Activated naive CD4-positive, alpha-beta T cell treated with anti-CD3 and anti-CD28 coated beads, Interleukin-2, amount 10 ng/mL, durations not matched to agents 7 days and 5 days (primary cell): ENCODE measurements around the gene PLCXD1.
"Not testable (repeated sequence)": the region's sequence is repeated elsewhere in the genome, so short reads cannot be mapped to it uniquely, and the experiment has no call there.

Experiments
- CTCF ChIA-PET: fragments of 350-600 bp; sonication (Branson Sonifier 250); formaldehyde crosslinking; loops from one replicate; lab custom pipeline; 2021; ENCODE audit warnings: antibody characterized with exemption; lab: Charles Lee
- DNase-seq: peaks from one replicate; pipeline ENCODE4 v3.0.0-alpha.2; 2020
- H3K27ac Mint-ChIP-seq: one replicate; pipeline ENCODE4 v1.8.0; 2021; ENCODE audit warnings: mild to moderate bottlenecking, moderate library complexity, mixed read lengths
- H3K27me3 Mint-ChIP-seq: one replicate; pipeline ENCODE4 v1.8.0; 2021; ENCODE audit warnings: mild to moderate bottlenecking, mixed read lengths
- H3K36me3 Mint-ChIP-seq: one replicate; pipeline ENCODE4 v1.8.0; 2021; ENCODE audit warnings: mixed read lengths
- H3K4me1 Mint-ChIP-seq: one replicate; pipeline ENCODE4 v1.8.0; 2021; ENCODE audit warnings: mixed read lengths
- H3K4me3 Mint-ChIP-seq: one replicate; pipeline ENCODE4 v1.8.0; 2021; ENCODE audit warnings: mild to moderate bottlenecking, moderate library complexity, mixed read lengths
- H3K9me3 Mint-ChIP-seq: one replicate; pipeline ENCODE4 v1.8.0; 2021; ENCODE audit warnings: mixed read lengths

PLCXD1 gene

DNA sequence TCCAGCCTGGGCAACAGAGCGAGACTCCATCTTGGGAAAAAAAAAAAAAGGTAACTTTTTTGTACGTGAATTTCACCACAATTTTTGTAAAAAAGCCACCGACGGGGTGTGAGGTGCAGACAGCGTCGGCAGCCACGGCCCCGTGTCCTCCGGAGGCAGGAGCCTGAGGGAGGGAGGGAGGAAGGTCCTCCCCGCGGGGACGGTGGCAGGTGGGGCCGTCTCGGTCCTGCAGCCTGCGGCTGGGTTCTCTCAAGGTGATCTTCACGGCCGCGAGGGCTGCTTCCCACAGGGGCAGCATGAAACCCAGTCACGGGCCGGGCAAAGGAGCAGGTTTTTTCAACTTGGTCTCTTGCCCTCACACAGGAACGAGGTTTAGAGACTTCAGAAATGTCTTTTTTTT, 14.0 kb downstream of the PLCXD1 start:
- Mint-ChIP-seq H3K27me3 (no peaks in the 10 kb centered on the region), H3K27ac (no peak overlapping the region), H3K4me1 (no peaks in the 10 kb centered on the region), H3K36me3 (peaks cover 46% of the 10 kb centered on the region), H3K9me3 (peaks cover 5% of the 10 kb centered on the region), H3K4me3 (no peak overlapping the region)
- CTCF ChIA-PET: no interaction called here
- DNase-seq: no peak

DNA sequence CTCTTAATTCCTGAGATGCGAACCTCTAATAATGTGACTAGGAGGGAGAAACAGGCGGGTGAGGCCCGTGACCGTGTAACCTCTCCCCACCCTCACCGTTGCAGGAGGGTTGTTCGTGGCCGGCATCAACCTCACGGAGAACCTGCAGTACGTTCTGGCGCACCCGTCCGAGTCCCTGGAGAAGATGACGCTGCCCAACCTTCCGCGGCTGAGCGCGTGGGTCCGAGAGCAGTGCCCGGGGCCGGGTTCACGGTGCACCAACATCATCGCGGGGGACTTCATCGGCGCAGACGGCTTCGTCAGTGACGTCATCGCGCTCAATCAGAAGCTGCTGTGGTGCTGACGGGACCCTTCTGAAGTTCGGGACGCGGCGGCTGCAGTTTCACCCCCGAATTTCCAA, 17.8 kb downstream of the PLCXD1 start:
- DNase-seq: no peak
- no peaks in the 10 kb centered on the region for H3K4me1 Mint-ChIP-seq
- CTCF ChIA-PET: no interaction called here
- no peak overlapping the region for H3K27ac Mint-ChIP-seq
- no peaks in the 10 kb centered on the region for H3K27me3 Mint-ChIP-seq
- H3K9me3 Mint-ChIP-seq: no peaks in the 10 kb centered on the region
- peaks cover 46% of the 10 kb centered on the region for H3K36me3 Mint-ChIP-seq
- H3K4me3 Mint-ChIP-seq: no peak overlapping the region

DNA sequence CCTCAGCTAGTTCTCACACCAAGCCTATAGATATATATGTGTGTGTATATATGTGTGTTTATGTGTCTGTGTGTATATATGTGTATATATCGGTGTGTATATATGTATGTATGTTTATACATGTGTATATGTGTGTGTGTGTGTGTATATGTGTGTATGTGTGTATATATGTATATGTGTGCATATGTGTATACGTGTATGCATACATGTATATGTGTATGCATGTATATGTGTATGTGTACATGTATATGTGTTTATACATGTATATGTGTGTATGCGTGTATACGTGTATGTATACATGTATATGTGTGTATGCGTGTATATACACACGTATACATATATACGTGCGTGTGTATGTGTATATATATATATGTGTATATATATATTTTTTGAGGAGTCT, 19.2 kb downstream of the PLCXD1 start:
- no peaks in the 10 kb centered on the region for H3K9me3 Mint-ChIP-seq
- peaks cover 51% of the 10 kb centered on the region for H3K36me3 Mint-ChIP-seq
- no peaks in the 10 kb centered on the region for H3K4me1 Mint-ChIP-seq
- CTCF ChIA-PET: no interaction called here
- no peaks in the 10 kb centered on the region for H3K27me3 Mint-ChIP-seq
- no peak overlapping the region for H3K27ac Mint-ChIP-seq
- H3K4me3 Mint-ChIP-seq: no peak overlapping the region
- DNase-seq: no peak

DNA sequence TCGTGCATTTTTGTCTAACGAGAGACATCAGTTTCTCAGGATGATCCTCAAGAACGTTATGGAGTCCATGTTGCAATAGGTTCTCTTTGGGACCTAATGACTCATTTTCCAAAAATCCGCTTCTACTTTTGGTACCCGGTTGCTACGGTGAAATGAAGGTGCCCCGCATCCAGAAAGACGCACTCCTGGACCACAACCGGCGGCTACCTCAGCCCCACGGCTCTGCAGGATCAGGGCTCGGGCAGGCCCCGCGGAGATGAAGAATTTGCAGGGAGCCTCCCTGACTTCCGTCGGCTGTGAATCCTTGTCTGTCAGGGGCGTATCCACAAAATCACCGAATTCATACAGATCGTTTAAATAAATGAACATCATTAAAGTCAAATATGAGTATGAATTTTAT, 21.8 kb downstream of the PLCXD1 start:
- no peak for DNase-seq
- H3K4me1 Mint-ChIP-seq: no peaks in the 10 kb centered on the region
- H3K36me3 Mint-ChIP-seq: peaks cover 54% of the 10 kb centered on the region
- no peaks in the 10 kb centered on the region for H3K27me3 Mint-ChIP-seq
- CTCF ChIA-PET: no interaction called here
- H3K9me3 Mint-ChIP-seq: no peaks in the 10 kb centered on the region
- no peak overlapping the region for H3K4me3 Mint-ChIP-seq
- H3K27ac Mint-ChIP-seq: no peak overlapping the region

DNA sequence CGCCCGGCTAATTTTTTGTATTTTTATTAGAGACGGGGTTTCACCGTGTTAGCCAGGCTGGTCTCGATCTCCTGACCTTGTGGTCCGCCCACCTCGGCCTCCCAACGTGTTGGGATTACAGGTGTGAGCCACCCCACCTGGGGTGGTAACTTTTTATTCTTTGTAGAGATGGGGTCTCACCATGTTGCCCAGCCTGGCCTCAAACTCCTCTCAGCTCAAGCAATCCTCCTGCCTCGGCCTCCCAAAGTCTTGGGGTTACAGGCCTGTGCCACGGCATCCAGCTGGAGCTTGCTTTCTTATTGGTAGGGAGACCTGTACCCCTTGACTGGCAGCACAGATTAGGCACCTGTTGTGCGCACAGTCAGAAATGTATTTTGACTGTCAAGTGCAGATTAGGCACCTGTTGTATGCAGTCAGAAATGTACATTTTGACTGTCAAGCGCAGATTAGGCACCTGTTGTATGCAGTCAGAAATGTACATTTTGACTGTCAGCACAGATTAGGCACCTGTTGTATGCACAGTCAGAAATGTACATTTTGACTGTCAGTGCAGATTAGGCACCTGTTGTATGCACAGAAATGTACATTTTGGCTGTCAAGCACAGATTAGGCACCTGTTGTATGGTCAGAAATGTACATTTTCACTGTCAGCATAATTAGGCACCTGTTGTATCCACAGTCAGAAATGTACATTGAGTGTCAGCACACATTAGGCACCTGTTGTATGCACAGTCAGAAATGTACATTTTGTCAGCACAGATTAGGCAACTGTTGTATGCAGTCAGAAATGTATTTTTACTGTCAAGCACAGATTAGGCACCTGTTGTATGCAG, 24.8 kb downstream of the PLCXD1 start:
- H3K27me3 Mint-ChIP-seq, DNase-seq, H3K9me3 Mint-ChIP-seq, CTCF ChIA-PET, H3K4me3 Mint-ChIP-seq, H3K27ac Mint-ChIP-seq, H3K4me1 Mint-ChIP-seq: not testable (repeated sequence)
- peaks cover 56% of the 10 kb centered on the region for H3K36me3 Mint-ChIP-seq

DNA sequence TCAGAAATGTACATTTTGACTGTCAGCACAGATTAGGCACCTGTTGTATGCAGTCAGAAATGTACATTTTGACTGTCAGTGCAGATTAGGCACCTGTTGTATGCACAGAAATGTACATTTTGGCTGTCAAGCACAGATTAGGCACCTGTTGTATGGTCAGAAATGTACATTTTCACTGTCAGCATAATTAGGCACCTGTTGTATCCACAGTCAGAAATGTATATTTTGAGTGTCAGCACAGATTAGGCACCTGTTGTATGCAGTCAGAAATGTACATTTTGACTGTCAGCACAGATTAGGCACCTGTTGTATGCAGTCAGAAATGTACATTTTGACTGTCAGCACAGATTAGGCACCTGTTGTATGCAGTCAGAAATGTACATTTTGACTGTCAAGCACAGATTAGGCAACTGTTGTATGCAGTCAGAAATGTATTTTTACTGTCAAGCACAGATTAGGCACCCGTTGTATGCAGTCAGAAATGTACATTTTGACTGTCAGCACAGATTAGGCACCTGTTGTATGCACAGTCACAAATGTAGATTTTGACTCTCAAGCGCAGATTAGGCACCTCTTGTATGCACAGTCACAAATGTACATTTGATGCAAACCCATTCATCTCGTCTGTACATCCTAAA, 25.6 kb downstream of the PLCXD1 start:
- peaks cover 52% of the 10 kb centered on the region for H3K36me3 Mint-ChIP-seq
- H3K4me1 Mint-ChIP-seq, DNase-seq, H3K27me3 Mint-ChIP-seq, CTCF ChIA-PET, H3K27ac Mint-ChIP-seq, H3K9me3 Mint-ChIP-seq, H3K4me3 Mint-ChIP-seq: not testable (repeated sequence)

DNA sequence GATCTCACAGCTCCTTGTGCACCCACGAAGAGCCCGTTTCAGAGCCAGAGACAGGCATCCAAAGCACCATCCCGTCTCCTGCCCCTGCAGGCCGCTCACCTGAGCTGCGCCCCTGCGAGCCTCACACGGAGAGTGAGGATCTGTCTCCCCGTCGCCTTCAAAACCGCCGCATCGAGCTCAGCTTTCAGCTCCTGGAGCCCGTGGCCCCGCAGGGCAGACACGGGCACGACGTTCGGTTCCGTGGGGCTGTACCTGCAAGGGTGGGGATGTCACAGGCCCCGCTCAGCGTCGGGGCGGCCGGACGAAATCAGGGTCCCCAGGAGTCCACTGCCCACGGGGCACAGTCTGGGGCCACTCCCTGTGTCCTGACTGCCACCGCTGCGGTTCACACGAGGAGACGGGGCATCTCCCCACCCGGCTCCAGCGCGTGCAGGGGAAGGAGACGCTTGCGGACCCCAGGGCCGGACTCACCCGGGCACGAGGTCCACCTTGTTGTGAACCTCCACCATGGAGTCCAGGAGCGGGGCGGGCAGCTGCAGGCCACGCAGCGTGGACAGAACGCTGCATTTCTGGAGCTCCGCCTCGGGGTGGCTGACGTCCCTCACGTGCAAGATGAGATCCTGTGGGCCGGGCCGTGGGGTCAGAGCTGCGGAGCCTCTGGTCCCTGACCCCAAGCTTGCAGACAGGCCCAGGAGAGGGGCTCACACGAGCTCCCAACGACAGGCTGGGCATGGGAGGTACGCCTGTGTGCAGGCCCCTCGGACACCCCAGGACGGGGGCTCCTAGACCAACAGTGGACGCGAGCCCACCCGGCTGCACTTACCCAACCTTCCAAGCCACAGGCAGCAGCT, 26.3 kb downstream of the PLCXD1 start:
- no peaks in the 10 kb centered on the region for H3K4me1 Mint-ChIP-seq
- no peak overlapping the region for H3K4me3 Mint-ChIP-seq
- peaks cover 50% of the 10 kb centered on the region for H3K36me3 Mint-ChIP-seq
- CTCF ChIA-PET: no interaction called here
- H3K27me3 Mint-ChIP-seq: no peaks in the 10 kb centered on the region
- no peaks in the 10 kb centered on the region for H3K9me3 Mint-ChIP-seq
- DNase-seq: no peak
- no peak overlapping the region for H3K27ac Mint-ChIP-seq

DNA sequence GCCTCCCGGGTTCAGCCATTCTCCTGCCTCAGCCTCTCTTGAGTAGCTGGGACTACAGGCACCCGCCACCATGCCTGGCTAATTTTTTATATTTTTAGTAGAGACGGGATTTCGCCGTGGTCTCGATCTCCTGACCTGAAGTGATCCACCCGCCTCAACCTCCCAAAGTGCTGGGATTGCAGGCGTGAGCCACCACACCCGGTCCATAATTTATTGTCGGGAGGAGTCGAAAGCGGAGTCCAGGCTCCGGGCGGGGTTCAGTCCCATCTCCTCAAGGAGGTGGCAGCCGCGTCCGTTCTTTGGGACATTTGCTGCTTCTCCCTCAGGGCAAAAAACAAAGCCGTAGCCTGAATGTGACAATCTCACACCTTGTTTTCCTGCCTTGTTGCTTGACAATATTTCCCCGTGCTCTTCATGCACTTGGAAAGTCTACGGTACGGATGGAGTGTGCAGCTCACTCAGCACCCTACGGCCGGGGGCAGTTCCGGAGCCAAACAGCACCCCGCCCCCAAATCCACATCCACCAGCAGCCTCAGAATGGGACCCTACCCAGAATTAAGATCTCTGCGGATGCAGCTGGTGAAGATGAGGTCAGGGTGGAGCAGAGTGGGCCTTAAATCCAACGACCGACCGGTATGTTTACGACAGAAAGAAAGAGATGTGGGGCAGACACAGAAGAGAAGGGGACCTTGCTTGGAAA, 27.8 kb downstream of the PLCXD1 start:
- no peaks in the 10 kb centered on the region for H3K9me3 Mint-ChIP-seq
- DNase-seq: no peak
- no peak overlapping the region for H3K4me3 Mint-ChIP-seq
- H3K27ac Mint-ChIP-seq: no peak overlapping the region
- H3K36me3 Mint-ChIP-seq: peaks cover 51% of the 10 kb centered on the region
- H3K27me3 Mint-ChIP-seq: no peaks in the 10 kb centered on the region
- no peaks in the 10 kb centered on the region for H3K4me1 Mint-ChIP-seq
- CTCF ChIA-PET: no interaction called here

DNA sequence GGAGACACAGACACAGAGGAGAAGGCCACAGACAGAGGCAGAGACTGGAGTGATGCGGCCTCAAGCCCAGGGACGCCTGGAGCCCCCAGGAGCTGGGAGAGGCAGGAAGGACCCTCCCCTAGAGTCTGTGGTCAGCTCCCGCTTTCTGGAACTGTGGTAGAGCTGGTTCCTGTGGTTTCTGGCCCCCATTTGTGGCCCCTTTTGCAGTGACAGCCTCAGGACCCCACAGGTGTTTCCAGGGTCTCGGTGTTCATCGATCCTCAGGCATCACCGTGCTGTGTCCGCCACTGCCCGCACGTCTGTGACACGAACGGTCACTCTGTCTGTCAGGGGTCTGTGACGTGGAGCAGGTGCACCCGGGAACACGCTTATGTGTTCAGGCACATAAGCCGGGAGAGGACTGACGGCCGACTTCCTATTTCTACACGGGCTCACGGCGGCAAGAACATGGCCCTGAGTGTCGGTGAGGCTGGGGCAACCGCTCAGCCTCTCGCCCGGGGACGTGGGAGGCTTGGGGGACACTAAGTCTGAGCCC, 29.5 kb downstream of the PLCXD1 start:
- Mint-ChIP-seq H3K36me3 (peaks cover 43% of the 10 kb centered on the region), H3K27me3 (no peaks in the 10 kb centered on the region), H3K27ac (no peak overlapping the region), H3K4me3 (no peak overlapping the region), H3K9me3 (no peaks in the 10 kb centered on the region), H3K4me1 (no peaks in the 10 kb centered on the region)
- CTCF ChIA-PET: no interaction called here
- no peak for DNase-seq

DNA sequence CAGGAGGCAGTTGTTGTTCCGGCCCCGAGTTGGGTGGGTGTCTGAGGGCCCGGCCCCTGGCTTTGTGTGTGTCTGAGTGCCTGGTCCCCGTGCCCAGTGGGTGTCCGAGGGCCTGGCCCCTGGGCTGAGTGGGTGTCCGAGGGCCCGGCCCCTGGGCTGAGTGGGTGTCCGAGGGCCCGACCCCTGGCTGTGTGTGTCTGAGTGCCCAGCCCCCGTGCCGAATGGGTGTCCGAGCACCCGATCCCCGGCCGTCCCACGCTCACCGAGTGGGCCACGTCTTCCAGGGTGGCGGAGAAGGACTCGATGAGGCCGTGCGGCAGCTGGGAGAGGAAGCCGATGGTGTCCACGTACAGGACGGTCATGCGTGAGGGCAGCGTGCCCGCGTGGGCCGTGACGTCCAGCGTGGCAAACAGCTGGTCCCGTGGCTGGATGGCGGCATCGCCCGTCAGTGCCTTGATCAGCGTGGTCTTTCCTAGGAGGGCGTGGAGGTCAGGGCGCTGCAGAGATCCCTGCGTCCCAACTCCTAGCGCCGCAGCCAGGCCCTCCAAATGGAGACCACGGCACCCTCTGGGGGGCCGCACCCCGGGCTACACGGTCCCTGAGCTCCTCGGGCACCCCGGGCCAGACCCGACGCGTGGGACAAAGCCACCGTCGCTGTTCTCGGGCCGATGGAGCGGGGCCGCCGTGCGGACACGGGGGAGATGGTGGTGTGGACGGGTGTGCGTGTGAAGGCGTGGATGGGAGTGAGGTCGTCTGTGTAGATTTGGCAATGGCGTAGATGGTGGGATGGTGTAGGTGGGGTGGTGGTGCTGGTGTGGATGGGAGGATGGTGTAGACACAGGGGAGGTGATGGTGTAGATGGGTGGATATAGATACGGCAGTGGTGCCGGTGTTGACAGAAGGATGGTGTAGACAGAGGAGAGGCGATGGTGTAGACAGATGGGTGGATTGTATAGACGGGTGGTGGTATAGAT, 30.3 kb downstream of the PLCXD1 start:
- H3K27ac Mint-ChIP-seq: no peak overlapping the region

DNA sequence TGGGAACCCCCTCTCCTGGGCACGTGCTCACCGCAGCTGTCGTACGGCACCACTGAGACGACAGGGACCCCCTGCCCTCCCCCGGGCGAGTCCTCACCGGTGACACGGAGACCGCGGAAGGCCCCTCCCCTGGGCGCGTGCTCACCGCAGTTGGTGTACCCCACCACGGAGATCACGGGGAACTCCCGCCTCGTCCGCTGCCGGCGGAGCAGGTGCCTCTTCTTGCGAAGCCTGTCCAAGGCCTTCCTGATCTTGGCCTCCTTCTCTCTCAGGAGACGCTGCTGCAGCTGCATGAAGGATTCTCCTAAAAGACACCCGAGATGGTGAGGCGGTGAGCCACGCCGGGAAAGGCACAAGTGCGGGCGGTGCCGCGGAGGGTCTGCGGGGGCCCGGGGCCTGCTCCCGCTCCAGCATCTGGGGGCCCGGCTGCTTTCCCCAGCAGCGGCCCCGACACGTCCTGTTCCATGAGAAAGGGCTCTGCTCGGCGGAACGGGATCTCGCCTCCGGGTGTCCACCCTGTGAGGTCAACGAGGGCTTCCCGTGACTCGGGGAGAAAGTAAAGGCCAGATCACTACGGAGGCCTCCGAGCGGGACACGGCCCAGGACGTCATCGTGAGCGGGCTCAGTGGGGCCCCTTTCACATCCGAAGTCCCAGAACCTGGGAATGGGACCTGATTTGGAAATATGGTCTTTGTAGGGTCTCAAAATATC, 31.6 kb downstream of the PLCXD1 start:
- Mint-ChIP-seq H3K27me3 (no peaks in the 10 kb centered on the region), H3K9me3 (no peaks in the 10 kb centered on the region), H3K36me3 (peaks cover 39% of the 10 kb centered on the region), H3K4me1 (peaks cover 9% of the 10 kb centered on the region), H3K27ac (no peak overlapping the region), H3K4me3 (no peak overlapping the region)
- CTCF ChIA-PET: no interaction called here
- DNase-seq: no peak

More for the DNA sequence above, 30.3 kb downstream of the PLCXD1 start:
- H3K9me3 Mint-ChIP-seq: no peaks in the 10 kb centered on the region
- peaks cover 40% of the 10 kb centered on the region for H3K36me3 Mint-ChIP-seq
- H3K4me3 Mint-ChIP-seq: no peak overlapping the region
- CTCF ChIA-PET: no interaction called here
- H3K4me1 Mint-ChIP-seq: no peaks in the 10 kb centered on the region
- H3K27me3 Mint-ChIP-seq: no peaks in the 10 kb centered on the region
- DNase-seq: no peak

DNA sequence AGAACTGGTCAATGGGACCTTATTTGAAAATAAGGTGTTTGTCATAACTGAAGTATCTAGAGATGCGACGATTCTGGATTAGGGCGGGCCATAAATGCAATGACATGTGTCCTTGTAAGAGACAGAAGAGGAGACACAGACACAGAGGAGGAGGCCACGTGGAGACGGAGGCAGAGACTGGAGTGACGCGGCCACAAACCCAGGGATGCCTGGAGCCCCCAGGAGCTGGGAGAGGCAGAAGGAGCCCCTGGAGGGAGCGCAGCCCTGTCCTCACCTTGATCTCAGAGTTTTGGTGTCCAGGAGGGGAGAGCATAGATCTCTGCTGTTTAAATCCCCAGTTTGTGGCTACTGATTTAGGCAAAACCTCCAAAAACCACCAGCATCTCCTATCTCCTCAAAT, 32.4 kb downstream of the PLCXD1 start:
- Mint-ChIP-seq H3K4me1 (peaks cover 12% of the 10 kb centered on the region), H3K4me3 (no peak overlapping the region), H3K9me3 (no peaks in the 10 kb centered on the region), H3K36me3 (peaks cover 34% of the 10 kb centered on the region), H3K27ac (no peak overlapping the region), H3K27me3 (no peaks in the 10 kb centered on the region)
- CTCF ChIA-PET: no interaction called here
- DNase-seq: no peak

DNA sequence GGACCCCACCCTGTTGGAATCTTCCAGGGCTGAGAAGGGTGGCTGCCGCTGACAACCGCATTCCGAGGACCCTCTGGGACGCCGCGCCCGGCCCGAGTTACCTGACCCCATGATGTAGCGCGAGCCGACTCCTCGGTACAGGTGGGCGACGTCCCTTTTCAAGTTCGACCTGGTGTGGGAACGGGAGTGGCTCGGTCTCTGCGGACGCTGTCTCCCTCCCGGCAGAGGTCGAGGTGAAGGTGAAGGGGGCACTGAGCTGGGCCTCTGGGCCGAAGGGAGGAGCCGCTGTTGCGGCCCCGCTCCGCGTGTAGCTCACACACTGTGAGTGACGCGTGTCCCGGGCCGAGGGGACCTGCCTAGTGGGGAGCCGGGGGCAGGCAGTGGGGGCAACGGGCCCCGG, 32.9 kb downstream of the PLCXD1 start:
- peaks cover 12% of the 10 kb centered on the region for H3K4me1 Mint-ChIP-seq
- no peak for DNase-seq
- no peak overlapping the region for H3K27ac Mint-ChIP-seq
- CTCF ChIA-PET: no interaction called here
- H3K36me3 Mint-ChIP-seq: peaks cover 33% of the 10 kb centered on the region
- H3K4me3 Mint-ChIP-seq: no peak overlapping the region
- no peaks in the 10 kb centered on the region for H3K9me3 Mint-ChIP-seq
- no peaks in the 10 kb centered on the region for H3K27me3 Mint-ChIP-seq
